Keratinocyte (primary cell): Measurements from ENCODE around the gene HDAC7. TPM values are rescaled to one million over a fixed set of nuclear protein-coding genes. Genes with fewer than 3 reads are reported as not detected.

Experiments used
- DNase-seq: peaks from one replicate; pipeline ENCODE4 v3.0.0-alpha.2; 2011; ENCODE audit warnings: low read depth, missing footprints, low spot score
- FAIRE-seq: peaks from 2 replicates; lab custom pipeline; 2011; peaks lifted over from hg19 to GRCh38; lab: Jason Lieb, UNC
- H2AFZ ChIP-seq: 2 replicates; pipeline ENCODE4 v1.6.0; 2012; ENCODE audit warnings: low read length, control low read depth, inconsistent platforms; ENCODE audit not compliant: control insufficient read depth
- H3K27ac ChIP-seq: 2 replicates; pipeline ENCODE4 v1.5.1; 2011; ENCODE audit warnings: low read length; ENCODE audit not compliant: control insufficient read depth, insufficient read depth
- H3K27me3 ChIP-seq: 3 replicates; pipeline ENCODE4 v1.6.0; 2011; ENCODE audit warnings: low read length; ENCODE audit not compliant: control insufficient read depth, insufficient read depth; ENCODE audit errors: extremely low read depth
- H3K36me3 ChIP-seq, 2 experiments: 2 replicates in 1 of 2; 3 replicates in 1 of 2; pipeline ENCODE4 v1.5.1; 2011; ENCODE audit warnings: low read length in 2 of 2, mild to moderate bottlenecking in 1 of 2; ENCODE audit not compliant: control insufficient read depth in 2 of 2, insufficient read depth in 2 of 2; ENCODE audit errors: extremely low read depth in 1 of 2
- H3K4me1 ChIP-seq: 3 replicates; pipeline ENCODE4 v1.5.1; 2011; ENCODE audit warnings: low read length; ENCODE audit not compliant: control insufficient read depth, insufficient read depth; ENCODE audit errors: extremely low read depth
- H3K4me2 ChIP-seq: 3 replicates; pipeline ENCODE4 v1.6.0; 2011; ENCODE audit warnings: low read depth, low read length; ENCODE audit not compliant: control insufficient read depth, insufficient read depth; ENCODE audit errors: extremely low read depth
- H3K4me3 ChIP-seq, 3 experiments: fragments of 200-600 bp in 1 of 3; sonication (generic) in 1 of 3; 2 replicates in 2 of 3; 3 replicates in 1 of 3; pipeline ENCODE4 v1.5.1; 2011 to 2016; ENCODE audit warnings: low read length in 3 of 3, mild to moderate bottlenecking in 3 of 3, control low read depth in 2 of 3, inconsistent platforms in 1 of 3, low read depth in 1 of 3, mixed read lengths in 1 of 3, mixed run types in 1 of 3, moderate library complexity in 1 of 3; ENCODE audit not compliant: control insufficient read depth in 2 of 3, insufficient read depth in 2 of 3; ENCODE audit errors: extremely low read depth in 1 of 3
- H3K79me2 ChIP-seq: 2 replicates; pipeline ENCODE4 v1.6.0; 2012; ENCODE audit warnings: low read length; ENCODE audit not compliant: control insufficient read depth, insufficient read depth
- H3K9ac ChIP-seq: 3 replicates; pipeline ENCODE4 v1.6.0; 2011; ENCODE audit warnings: low read length; ENCODE audit not compliant: control insufficient read depth, insufficient read depth; ENCODE audit errors: extremely low read depth
- H3K9me1 ChIP-seq: 3 replicates; pipeline ENCODE4 v1.6.0; 2011; ENCODE audit warnings: low read length; ENCODE audit not compliant: control insufficient read depth, insufficient read depth; ENCODE audit errors: extremely low read depth
- H3K9me3 ChIP-seq: 2 replicates; pipeline ENCODE4 v1.5.1; 2012; ENCODE audit warnings: low read depth, low read length; ENCODE audit not compliant: control insufficient read depth
- H4K20me1 ChIP-seq: 3 replicates; pipeline ENCODE4 v1.6.0; 2011; ENCODE audit warnings: low read length; ENCODE audit not compliant: control insufficient read depth, insufficient read depth; ENCODE audit errors: extremely low read depth
- CTCF ChIP-seq, 3 experiments: IDR thresholded peaks in 1 of 3; conservative IDR thresholded peaks in 1 of 3; optimal IDR thresholded peaks in 1 of 3; 2 replicates in 2 of 3; 3 replicates in 1 of 3; pipeline versions ENCODE3 to v1.5.1; 2011; ENCODE audit warnings: low read length in 3 of 3, mild to moderate bottlenecking in 3 of 3, moderate library complexity in 2 of 3, control low read depth in 1 of 3, inconsistent platforms in 1 of 3; ENCODE audit not compliant: insufficient read depth in 2 of 3; ENCODE audit errors: extremely low read depth in 1 of 3
- EZH2 ChIP-seq: IDR thresholded peaks from one replicate; pipeline ENCODE4 v1.6.1; 2012; ENCODE audit warnings: inconsistent platforms, mild to moderate bottlenecking, low read length, moderate library complexity
- dilution Hi-C: fragments of 300-500 bp; cut with MboI; formaldehyde crosslinking; loops from one replicate; pipeline ENCODE4 v1.7.0; 2020; ENCODE audit warnings: low sequenced_read_pairs; ENCODE audit not compliant: extremely low pct_ligation_motif_present
- polyA plus RNA-seq, 5 experiments: library from polyadenylated mRNA; depleted of rRNA in 3 of 5; stranded (reverse) in 3 of 5; stranded (forward) in 1 of 5; unstranded in 1 of 5; fragments of >200 nt; gene quantifications; 1 replicate in 1 of 5; 2 replicates in 3 of 5; 3 replicates in 1 of 5; pipeline versions ENCODE4 v1.2.1 to v1.2.3, GENCODE V29; 2011 to 2012; ENCODE audit warnings: missing spikeins in 2 of 5, low read depth in 1 of 5, low replicate concordance in 1 of 5

HDAC7 gene
- polyA plus RNA-seq, 1 donor (not counting 4 experiments of a cell fraction or from before 2014, with no cell fraction given): 17.0 TPM

GRCh38 chr12:47840571-47840970, 20.9 kb upstream of the HDAC7 start:
- Histone ChIP-seq H3K4me1 (peaks cover 19% of the 10 kb centered on the region), H3K79me2 (no peaks in the 10 kb centered on the region), H3K9ac (no peak overlapping the region), H3K4me2 (no peak overlapping the region), H3K9me1 (peaks cover 2% of the 10 kb centered on the region), H3K9me3 (no peaks in the 10 kb centered on the region), H3K27me3 (no peaks in the 10 kb centered on the region), H4K20me1 (no peaks in the 10 kb centered on the region), H2AFZ (no peak overlapping the region), H3K27ac (no peak overlapping the region), H3K4me3 (no peak overlapping the region), H3K36me3 (peaks cover 12 to 22% of the 10 kb centered on the region in 2 experiments)
- TF ChIP-seq EZH2: no peak
- no peak for TF ChIP-seq CTCF (optimal IDR thresholded peaks at IDR 0.05 in 1 of 3, IDR thresholded peaks at IDR 0.05 in 1 of 3, conservative IDR thresholded peaks at IDR 0.05 in 1 of 3; ENCODE audit: extremely low read depth in 1 of 3, insufficient read depth in 2 of 3, low read length in 3 of 3)
- dilution Hi-C loops: no loop called here
- FAIRE-seq: no peak
- DNase-seq: no peak

GRCh38 chr12:47839214-47839876, 19.6 kb upstream of the HDAC7 start:
- dilution Hi-C loops: no loop called here
- no peak overlapping the region for H3K4me2 ChIP-seq

More at GRCh38 chr12:47839214-47839876, 19.6 kb upstream of the HDAC7 start:
- no peaks in the 10 kb centered on the region for H3K9me3 ChIP-seq
- H3K4me1 ChIP-seq: peaks cover 23% of the 10 kb centered on the region
- no peak overlapping the region for H3K27ac ChIP-seq
- DNase-seq (no peak), FAIRE-seq (no peak)
- no peaks in the 10 kb centered on the region for H3K9me1 ChIP-seq
- no peaks in the 10 kb centered on the region for H3K79me2 ChIP-seq
- peaks cover 8 to 10% of the 10 kb centered on the region in 2 experiments for H3K36me3 ChIP-seq
- H3K27me3 ChIP-seq: no peaks in the 10 kb centered on the region
- no peak overlapping the region for H3K4me3 ChIP-seq
- no peak for TF ChIP-seq EZH2
- TF ChIP-seq CTCF (optimal IDR thresholded peaks at IDR 0.05 in 1 of 3, IDR thresholded peaks at IDR 0.05 in 1 of 3, conservative IDR thresholded peaks at IDR 0.05 in 1 of 3; ENCODE audit: extremely low read depth in 1 of 3, insufficient read depth in 2 of 3, low read length in 3 of 3): no peak
- H2AFZ ChIP-seq: no peak overlapping the region
- H3K9ac ChIP-seq: no peak overlapping the region
- no peaks in the 10 kb centered on the region for H4K20me1 ChIP-seq
